CD14-positive monocyte (primary cell): ENCODE results near the gene CA6. TPM values are rescaled to one million over a fixed set of nuclear protein-coding genes. Genes with fewer than 3 reads are reported as not detected.

Source experiments
- DNase-seq, 3 donors: peaks; one replicate each; pipeline ENCODE4 v3.0.0-alpha.2; 2011 to 2022
- H2AFZ ChIP-seq: 2 replicates; pipeline ENCODE4 v1.6.0; 2012; ENCODE audit warnings: mild to moderate bottlenecking, low read depth, low read length, inconsistent platforms; ENCODE audit not compliant: insufficient read depth, poor library complexity, severe bottlenecking
- H3K27ac ChIP-seq, 2 donors: 1 replicate in 1 of 2; 2 replicates in 1 of 2; pipeline ENCODE4 v1.5.1; 2012 to 2013; ENCODE audit warnings: low read length in 2 of 2, control low read depth in 1 of 2, inconsistent platforms in 1 of 2, low read depth in 1 of 2, mild to moderate bottlenecking in 1 of 2
- H3K27me3 ChIP-seq, 2 donors: one replicate each; pipeline versions ENCODE4 v1.6.0 to v1.6.1; 2011 to 2013; ENCODE audit warnings: low read length in 2 of 2; ENCODE audit not compliant: control insufficient read depth in 2 of 2, insufficient read depth in 2 of 2
- H3K36me3 ChIP-seq, 2 donors: replicated peaks in 1 of 2; 1 replicate in 1 of 2; 2 replicates in 1 of 2; pipeline versions ENCODE4 v1.5.1 to v1.6.1; 2012 to 2013; ENCODE audit warnings: low read length in 2 of 2, control low read depth in 1 of 2, inconsistent platforms in 1 of 2, mild to moderate bottlenecking in 1 of 2; ENCODE audit not compliant: insufficient read depth in 2 of 2, control insufficient read depth in 1 of 2
- H3K4me1 ChIP-seq, 2 donors: 1 replicate in 1 of 2; 2 replicates in 1 of 2; pipeline versions ENCODE4 v1.5.1 to v1.6.1; 2012 to 2013; ENCODE audit warnings: low read length in 2 of 2, control low read depth in 1 of 2, inconsistent platforms in 1 of 2, mild to moderate bottlenecking in 1 of 2, moderate library complexity in 1 of 2; ENCODE audit not compliant: insufficient read depth in 2 of 2, control insufficient read depth in 1 of 2
- H3K4me2 ChIP-seq: replicated peaks from 2 replicates; pipeline ENCODE3; 2012; ENCODE audit warnings: low read length, moderate library complexity, mild to moderate bottlenecking; ENCODE audit not compliant: poor library complexity, severe bottlenecking; ENCODE audit errors: extremely low read depth
- H3K4me3 ChIP-seq, 3 experiments: fragments of 200-600 bp in 1 of 3; sonication (generic) in 1 of 3; replicated peaks in 1 of 3; 1 replicate in 2 of 3; 2 replicates in 1 of 3; pipeline ENCODE4 v1.5.1; 2011 to 2013; ENCODE audit warnings: low read length in 3 of 3, mild to moderate bottlenecking in 3 of 3, control low read depth in 2 of 3, low read depth in 2 of 3, inconsistent platforms in 1 of 3, moderate library complexity in 1 of 3
- H3K79me2 ChIP-seq: 2 replicates; pipeline ENCODE4 v1.6.0; 2012; ENCODE audit warnings: mild to moderate bottlenecking, control low read depth, inconsistent platforms, low read length, moderate library complexity; ENCODE audit not compliant: insufficient read depth
- H3K9ac ChIP-seq: 2 replicates; pipeline ENCODE4 v1.6.0; 2017; ENCODE audit warnings: low read length, mild to moderate bottlenecking; ENCODE audit not compliant: insufficient read depth, poor library complexity, severe bottlenecking
- H3K9me3 ChIP-seq, 2 donors: replicated peaks in 1 of 2; 1 replicate in 1 of 2; 2 replicates in 1 of 2; pipeline versions ENCODE4 v1.5.1 to v1.6.1; 2012 to 2013; ENCODE audit warnings: low read length in 2 of 2, control low read depth in 1 of 2; ENCODE audit not compliant: control insufficient read depth in 1 of 2, insufficient read depth in 1 of 2
- H4K20me1 ChIP-seq: 2 replicates; pipeline ENCODE4 v1.6.0; 2012; ENCODE audit warnings: mild to moderate bottlenecking, low read length, control low read depth, moderate library complexity; ENCODE audit not compliant: insufficient read depth
- H3K27ac Mint-ChIP-seq, 7 donors: one replicate each; pipeline ENCODE4 v1.8.0; 2020; ENCODE audit warnings: mild to moderate bottlenecking in 7 of 7, mixed read lengths in 7 of 7, moderate library complexity in 6 of 7, inconsistent platforms in 2 of 7
- H3K27me3 Mint-ChIP-seq, 3 donors: one replicate each; pipeline ENCODE4 v1.8.0; 2021 to 2022; ENCODE audit warnings: low read depth in 3 of 3, mild to moderate bottlenecking in 3 of 3, mixed read lengths in 3 of 3, moderate library complexity in 3 of 3, inconsistent platforms in 1 of 3
- H3K36me3 Mint-ChIP-seq, 2 donors: one replicate each; pipeline ENCODE4 v1.8.0; 2020; ENCODE audit warnings: mixed read lengths in 2 of 2, inconsistent platforms in 1 of 2, mild to moderate bottlenecking in 1 of 2
- H3K4me1 Mint-ChIP-seq: one replicate; pipeline ENCODE4 v1.8.0; 2020; ENCODE audit warnings: mild to moderate bottlenecking, mixed read lengths
- H3K4me3 Mint-ChIP-seq, 2 donors: one replicate each; pipeline ENCODE4 v1.8.0; 2020; ENCODE audit warnings: mild to moderate bottlenecking in 2 of 2, mixed read lengths in 2 of 2, moderate library complexity in 1 of 2
- H3K9me3 Mint-ChIP-seq, 7 donors: one replicate each; pipeline ENCODE4 v1.8.0; 2020 to 2022; ENCODE audit warnings: mixed read lengths in 7 of 7, mild to moderate bottlenecking in 6 of 7, moderate library complexity in 6 of 7, inconsistent platforms in 2 of 7
- CTCF ChIP-seq: fragments of 200-600 bp; IDR thresholded peaks from one replicate; pipeline ENCODE4 v1.8.0; 2022; ENCODE audit warnings: antibody characterized with exemption, mild to moderate bottlenecking
- WGBS: methylation state at CpG from one replicate; pipeline ENCODE4 v1.1.5; 2013; ENCODE audit warnings: missing lambda C conversion rate; ENCODE audit not compliant: insufficient coverage; 5-methylcytosine and 5-hydroxymethylcytosine counted together
- intact Hi-C, 2 donors: fragments of 100-400 bp; cut with micrococcal nuclease; formaldehyde crosslinking; loops; one replicate each; pipeline versions ENCODE4 v1.15.0 to v1.15.1; 2023
- polyA plus RNA-seq, 3 donors: library from polyadenylated mRNA; depleted of rRNA in 1 of 3; unstranded in 2 of 3; stranded (reverse) in 1 of 3; fragments of 300-500 nt in 2 of 3; fragments of >200 nt in 1 of 3; fragmentation: Illumina TruSeq in 2 of 3; gene quantifications; 1 replicate in 2 of 3; 2 replicates in 1 of 3; pipeline ENCODE4 v1.2.3, GENCODE V29; 2012 to 2021

Gene CA6
- polyA plus RNA-seq, 3 donors: not detected

GRCh38 chr1:8956461-8957349, 11.0 kb downstream of the CA6 start:
- no peak for TF ChIP-seq CTCF
- no peak overlapping the region for H3K27ac Mint-ChIP-seq
- H3K4me3 Mint-ChIP-seq: no peak overlapping the region

GRCh38 chr1:8962812-8963530, 17.3 kb downstream of the CA6 start:
- H3K36me3 ChIP-seq: no peaks in the 10 kb centered on the region
- no peak overlapping the region for H3K4me2 ChIP-seq
- WGBS: 44% methylated on average over 12 of the region's 13 CpGs
- H3K4me1 ChIP-seq: no peaks in the 10 kb centered on the region
- no peak overlapping the region for H3K4me3 Mint-ChIP-seq
- peak overlapping the region in 1 of 7 donors; percentile 3 for H3K27ac Mint-ChIP-seq
- no peak overlapping the region for H3K4me3 ChIP-seq
- H3K9me3 Mint-ChIP-seq: peaks cover 0 to 10% (median 5%) of the 10 kb centered on the region in 7 donors
- H2AFZ ChIP-seq: no peak overlapping the region
- H3K27me3 ChIP-seq: no peaks in the 10 kb centered on the region
- peaks cover 6% of the 10 kb centered on the region for H3K4me1 Mint-ChIP-seq
- peaks cover 1 to 8% (median 6%) of the 10 kb centered on the region in 3 donors for H3K27me3 Mint-ChIP-seq
- H3K36me3 Mint-ChIP-seq: no peaks in the 10 kb centered on the region
- H3K9ac ChIP-seq: no peak overlapping the region
- H3K79me2 ChIP-seq: no peaks in the 10 kb centered on the region
- DNase-seq: peak; percentile 21 to 46 (median 32)
- no peak overlapping the region for H3K27ac ChIP-seq
- H3K9me3 ChIP-seq: no peaks in the 10 kb centered on the region
- TF ChIP-seq CTCF: peak; percentile 79
- H4K20me1 ChIP-seq: no peaks in the 10 kb centered on the region
- intact Hi-C loops: no loop called here

More at GRCh38 chr1:8956461-8957349, 11.0 kb downstream of the CA6 start:
- Histone ChIP-seq H4K20me1 (no peaks in the 10 kb centered on the region), H3K9ac (no peak overlapping the region), H3K9me3 (no peaks in the 10 kb centered on the region), H3K36me3 (no peaks in the 10 kb centered on the region), H2AFZ (no peak overlapping the region), H3K79me2 (no peaks in the 10 kb centered on the region), H3K4me3 (no peak overlapping the region), H3K4me2 (no peak overlapping the region), H3K4me1 (no peaks in the 10 kb centered on the region), H3K27ac (no peak overlapping the region), H3K27me3 (no peaks in the 10 kb centered on the region)
- peaks cover 0 to 5% (median 0%) of the 10 kb centered on the region in 3 donors for H3K27me3 Mint-ChIP-seq
- intact Hi-C loops: no loop called here
- no peak for DNase-seq
- WGBS: 95% methylated on average over 11 of the region's 17 CpGs
- H3K4me1 Mint-ChIP-seq: no peaks in the 10 kb centered on the region
- H3K36me3 Mint-ChIP-seq: no peaks in the 10 kb centered on the region
- H3K9me3 Mint-ChIP-seq: peaks cover 0 to 12% (median 5%) of the 10 kb centered on the region in 7 donors
